Prostate gland (tissue), 2 donors: ENCODE results near the gene PDXDC1. TPM values are rescaled to one million over a fixed set of nuclear protein-coding genes. Genes with fewer than 3 reads are reported as not detected.
"Not testable (repeated sequence)": the region's sequence is repeated elsewhere in the genome, so short reads cannot be mapped to it uniquely, and the experiment has no call there.

ENCODE experiments used
- DNase-seq: peaks from one replicate; pipeline ENCODE4 v3.0.0-alpha.2; 2019; ENCODE audit warnings: low spot score
- H3K27ac ChIP-seq, 2 donors: fragments of 200-600 bp; sonication (generic); 2 replicates each; pipeline ENCODE4 v1.5.1; 2017 to 2019
- H3K27me3 ChIP-seq: fragments of 200-600 bp; sonication (generic); replicated peaks from 2 replicates; pipeline ENCODE4 v1.5.1; 2019; ENCODE audit not compliant: insufficient read depth
- H3K36me3 ChIP-seq, 2 donors: fragments of 200-600 bp; sonication (generic); 1 replicate in 1 of 2; 2 replicates in 1 of 2; pipeline versions ENCODE4 v1.5.1 to v1.8.1; 2017 to 2019
- H3K4me1 ChIP-seq: fragments of 200-600 bp; sonication (generic); replicated peaks from 2 replicates; pipeline ENCODE4 v1.5.1; 2019
- H3K4me3 ChIP-seq, 2 donors: fragments of 200-600 bp; sonication (generic); 2 replicates each; pipeline ENCODE4 v1.5.1; 2017 to 2019
- H3K9me3 ChIP-seq: fragments of 200-600 bp; sonication (generic); 2 replicates; pipeline ENCODE4 v1.5.1; 2017
- POLR2A ChIP-seq: fragments of 450-650 bp; IDR thresholded peaks from one replicate; pipeline ENCODE4 v1.6.1; 2016; ENCODE audit warnings: antibody characterized with exemption, mild to moderate bottlenecking
- POLR2AphosphoS5 ChIP-seq: sonication (generic); formaldehyde crosslinking; IDR thresholded peaks from one replicate; pipeline ENCODE4 v1.6.1; 2017; ENCODE audit warnings: antibody characterized with exemption
- WGBS: methylation state at CpG from one replicate; pipeline ENCODE4 v1.1.5; 2018; 5-methylcytosine and 5-hydroxymethylcytosine counted together
- intact Hi-C: fragments of 100-400 bp; cut with DNase I; formaldehyde crosslinking; loops from one replicate; pipeline ENCODE4 v1.14.2; 2022
- total RNA-seq, 2 donors: library from RNA; depleted of rRNA; stranded (reverse); fragments of >200 nt; gene quantifications; one replicate each; pipeline ENCODE4 v1.1.0, GENCODE V29; 2016
- TF ChIP-seq, protein P1 (sequence below), 4 experiments: fragments of 200-600 bp in 2 of 4; fragments of 450-650 bp in 2 of 4; sonication (generic) in 2 of 4; IDR thresholded peaks; 1 replicate in 3 of 4; 2 replicates in 1 of 4; pipeline ENCODE4 v1.5.1; 2016 to 2019; ENCODE audit warnings: antibody characterized with exemption in 4 of 4, mild to moderate bottlenecking in 2 of 4, moderate library complexity in 2 of 4

PDXDC1 gene
- total RNA-seq, 2 donors from 2014 or later: 139 to 189 TPM

DNA sequence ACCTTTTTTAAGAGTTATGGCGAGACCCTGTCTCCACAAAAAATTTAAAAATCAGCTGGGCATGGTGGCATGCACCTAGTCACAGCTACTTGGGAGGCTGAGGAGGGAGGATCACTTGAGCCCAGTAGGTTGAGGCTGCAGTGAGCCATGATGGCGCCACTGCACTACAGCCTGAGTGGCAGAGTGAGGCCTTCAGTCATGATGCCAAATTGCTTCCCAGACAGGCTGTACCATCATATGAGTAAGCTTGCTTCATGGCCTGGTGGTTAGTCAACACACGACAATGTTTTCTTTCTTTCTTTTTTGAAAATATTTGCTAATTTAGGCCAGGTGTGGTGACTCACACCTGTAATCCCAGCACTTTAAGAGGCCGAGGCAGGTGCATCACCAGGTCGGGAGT is 68.5 kb downstream of the PDXDC1 start:
- H3K4me1 ChIP-seq: no peaks in the 10 kb centered on the region

DNA sequence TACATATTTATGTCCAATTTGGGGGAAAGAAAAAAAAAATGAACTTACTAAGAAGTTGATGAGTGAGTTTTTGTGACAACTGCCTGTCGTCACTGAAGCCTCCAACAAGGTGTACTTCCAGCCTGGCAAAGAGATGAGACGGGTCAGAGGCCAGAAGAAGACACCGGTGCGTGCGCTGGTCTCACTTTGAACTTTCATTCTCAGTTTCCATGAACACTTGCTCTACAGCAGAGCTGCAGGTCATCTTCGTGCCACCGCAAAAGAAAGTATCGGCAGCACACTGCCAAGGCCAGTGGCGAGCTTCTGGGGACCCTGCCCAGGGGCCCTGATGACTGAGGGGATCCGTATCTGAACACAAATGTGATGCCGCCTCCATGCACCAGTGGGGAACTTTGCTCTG is 69.5 kb downstream of the PDXDC1 start:
- no peak overlapping the region for H3K27ac ChIP-seq
- 98% methylated on average over 11 of the region's 11 CpGs for WGBS
- H3K4me1 ChIP-seq: no peaks in the 10 kb centered on the region
- H3K27me3 ChIP-seq: no peaks in the 10 kb centered on the region
- intact Hi-C loops: no loop called here
- no peaks in the 10 kb centered on the region for H3K36me3 ChIP-seq
- DNase-seq: no peak
- no peak overlapping the region for H3K4me3 ChIP-seq
- no peaks in the 10 kb centered on the region for H3K9me3 ChIP-seq
- no peak for TF ChIP-seq POLR2AphosphoS5
- TF ChIP-seq POLR2A: no peak
- TF ChIP-seq, protein P1, sequence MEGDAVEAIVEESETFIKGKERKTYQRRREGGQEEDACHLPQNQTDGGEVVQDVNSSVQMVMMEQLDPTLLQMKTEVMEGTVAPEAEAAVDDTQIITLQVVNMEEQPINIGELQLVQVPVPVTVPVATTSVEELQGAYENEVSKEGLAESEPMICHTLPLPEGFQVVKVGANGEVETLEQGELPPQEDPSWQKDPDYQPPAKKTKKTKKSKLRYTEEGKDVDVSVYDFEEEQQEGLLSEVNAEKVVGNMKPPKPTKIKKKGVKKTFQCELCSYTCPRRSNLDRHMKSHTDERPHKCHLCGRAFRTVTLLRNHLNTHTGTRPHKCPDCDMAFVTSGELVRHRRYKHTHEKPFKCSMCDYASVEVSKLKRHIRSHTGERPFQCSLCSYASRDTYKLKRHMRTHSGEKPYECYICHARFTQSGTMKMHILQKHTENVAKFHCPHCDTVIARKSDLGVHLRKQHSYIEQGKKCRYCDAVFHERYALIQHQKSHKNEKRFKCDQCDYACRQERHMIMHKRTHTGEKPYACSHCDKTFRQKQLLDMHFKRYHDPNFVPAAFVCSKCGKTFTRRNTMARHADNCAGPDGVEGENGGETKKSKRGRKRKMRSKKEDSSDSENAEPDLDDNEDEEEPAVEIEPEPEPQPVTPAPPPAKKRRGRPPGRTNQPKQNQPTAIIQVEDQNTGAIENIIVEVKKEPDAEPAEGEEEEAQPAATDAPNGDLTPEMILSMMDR (IDR thresholded peaks at IDR 0.05): no peak

More for the DNA sequence above, 68.5 kb downstream of the PDXDC1 start:
- Histone ChIP-seq H3K9me3 (no peaks in the 10 kb centered on the region), H3K4me3 (no peak overlapping the region), H3K27me3 (no peaks in the 10 kb centered on the region), H3K36me3 (no peaks in the 10 kb centered on the region), H3K27ac (no peak overlapping the region)
- no peak for TF ChIP-seq POLR2AphosphoS5
- TF ChIP-seq, protein P1 (IDR thresholded peaks at IDR 0.05): no peak
- no peak for TF ChIP-seq POLR2A
- no peak for DNase-seq
- intact Hi-C loops: no loop called here
- 97% methylated on average over 5 of the region's 5 CpGs for WGBS

DNA sequence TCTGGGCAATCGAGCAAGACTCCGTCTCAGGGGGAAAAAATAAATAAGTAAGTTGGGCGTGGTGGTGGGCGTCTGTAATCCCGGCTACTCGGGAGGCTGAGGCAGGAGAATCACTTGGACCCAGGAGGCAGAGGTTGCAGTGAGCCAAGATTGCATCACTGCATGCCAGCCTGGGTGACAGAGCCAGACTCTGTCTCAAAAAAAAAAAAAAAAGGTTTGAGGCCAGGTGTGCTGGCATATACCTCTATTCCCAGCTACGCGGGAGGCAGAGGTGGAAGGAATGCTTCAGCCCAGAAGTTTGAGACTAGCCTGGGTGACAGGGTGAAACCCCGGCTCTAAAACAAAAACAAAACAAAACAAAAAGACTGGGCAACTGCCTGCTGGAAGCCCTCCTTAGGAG is 70.4 kb downstream of the PDXDC1 start:
- DNase-seq, H3K27me3 ChIP-seq, H3K27ac ChIP-seq, H3K4me1 ChIP-seq, H3K9me3 ChIP-seq, H3K4me3 ChIP-seq, intact Hi-C loops, H3K36me3 ChIP-seq: not testable (repeated sequence)
- WGBS: 60% methylated on average over 9 of the region's 9 CpGs

DNA sequence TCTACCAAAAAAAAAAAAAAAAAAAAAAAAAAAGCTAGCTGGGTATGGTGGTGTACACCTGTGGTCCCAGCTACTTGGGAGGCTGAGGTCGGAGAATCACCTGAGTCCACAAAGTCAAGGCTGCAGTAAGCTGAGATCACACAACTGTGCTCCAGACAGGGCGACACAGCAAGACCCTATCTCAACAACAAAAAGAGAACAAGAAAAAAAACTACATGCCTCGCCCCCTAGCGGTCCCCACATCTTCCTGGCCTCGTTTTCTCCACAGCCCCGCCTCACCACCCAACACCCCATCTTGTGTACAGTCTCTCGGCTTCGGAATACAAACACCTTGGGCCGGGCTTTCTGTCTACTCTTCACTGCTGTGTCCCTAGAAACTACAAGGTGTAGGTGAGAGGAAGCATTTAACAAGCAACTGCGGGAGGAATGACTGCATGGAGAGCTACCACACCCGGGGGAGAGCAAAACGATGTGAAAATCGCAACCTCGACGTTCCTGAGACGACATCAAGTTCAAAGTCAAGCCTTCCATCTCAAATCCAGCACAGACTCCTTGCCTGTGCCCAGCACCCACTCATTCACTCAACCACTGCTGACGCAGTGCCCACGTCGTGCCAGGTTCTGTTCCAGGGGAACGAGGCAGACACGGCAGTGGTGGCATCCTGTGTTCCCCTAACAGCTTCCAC is 72.0 kb downstream of the PDXDC1 start:
- Histone ChIP-seq H3K27me3 (no peaks in the 10 kb centered on the region), H3K4me3 (no peak overlapping the region), H3K4me1 (no peaks in the 10 kb centered on the region), H3K9me3 (no peaks in the 10 kb centered on the region), H3K27ac (no peak overlapping the region), H3K36me3 (no peaks in the 10 kb centered on the region)
- intact Hi-C loops: no loop called here
- 93% methylated on average over 21 of the region's 21 CpGs for whole genome bisulfite sequencing
- no peak for DNase-seq
- TF ChIP-seq POLR2AphosphoS5: no peak
- TF ChIP-seq, protein P1 (IDR thresholded peaks at IDR 0.05): no peak
- TF ChIP-seq POLR2A: no peak

DNA sequence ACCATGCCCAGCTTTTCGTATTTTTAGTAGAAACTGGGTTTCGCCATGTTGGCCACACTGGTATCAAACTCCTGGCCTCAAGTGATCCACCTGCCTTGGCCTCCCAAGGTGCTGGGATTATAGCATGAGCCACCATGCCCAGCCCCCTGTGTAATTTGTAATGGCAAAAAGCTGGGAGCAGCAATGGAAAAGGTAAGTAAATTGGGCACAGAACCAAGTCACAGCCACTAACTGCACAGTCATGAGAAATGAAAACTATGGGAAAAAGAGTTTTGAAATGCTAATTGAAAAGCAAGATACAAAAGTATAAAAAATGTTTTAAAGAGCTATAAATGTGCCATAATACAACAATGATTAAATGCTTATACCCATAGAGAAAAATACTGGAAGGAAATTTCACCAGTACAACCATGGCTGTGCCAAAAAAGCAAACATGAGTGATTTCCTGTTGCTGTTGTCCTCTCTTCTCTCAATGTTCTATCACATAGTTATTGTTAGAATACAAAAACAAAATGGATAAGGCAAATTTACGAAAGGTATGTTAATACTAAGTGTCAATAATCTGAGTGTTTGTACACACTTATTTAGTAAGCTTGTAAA is 74.9 kb downstream of the PDXDC1 start:
- DNase-seq: no peak
- intact Hi-C loops: no loop called here
- H3K4me1 ChIP-seq: no peaks in the 10 kb centered on the region
- no peak overlapping the region for H3K27ac ChIP-seq
- H3K36me3 ChIP-seq: no peaks in the 10 kb centered on the region
- no peaks in the 10 kb centered on the region for H3K27me3 ChIP-seq
- TF ChIP-seq POLR2AphosphoS5 (no peak), POLR2A (no peak)
- TF ChIP-seq, protein P1 (IDR thresholded peaks at IDR 0.05): no peak
- no peaks in the 10 kb centered on the region for H3K9me3 ChIP-seq
- no peak overlapping the region for H3K4me3 ChIP-seq
- WGBS: 90% methylated on average over 3 of the region's 3 CpGs

DNA sequence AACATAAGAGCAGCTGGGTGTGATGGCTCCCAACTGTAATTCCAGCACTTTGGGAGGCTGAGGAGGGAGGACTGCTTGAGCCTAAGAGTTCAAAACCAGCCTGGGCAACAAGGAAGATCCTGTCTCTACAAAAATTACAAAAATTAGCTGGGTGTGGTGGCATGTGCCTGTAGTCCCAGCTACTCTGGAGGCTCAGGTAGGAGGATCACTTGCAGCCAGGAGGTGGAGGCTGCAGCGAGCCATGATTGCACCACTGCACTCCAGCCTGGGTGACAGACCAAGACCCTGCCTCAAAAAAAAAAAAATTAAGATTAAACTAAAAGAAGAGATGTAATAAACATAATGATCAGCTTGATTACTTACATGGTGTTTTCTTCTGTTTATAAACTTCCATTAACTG is 75.6 kb downstream of the PDXDC1 start:
- H3K27ac ChIP-seq, H3K4me1 ChIP-seq, DNase-seq, H3K9me3 ChIP-seq, H3K36me3 ChIP-seq, H3K4me3 ChIP-seq, intact Hi-C loops, H3K27me3 ChIP-seq: not testable (repeated sequence)
- WGBS: 100% methylated on average over 1 of the region's 1 CpG
